ENCODE results near the gene NAGA. TPM values are rescaled to one million over a fixed set of nuclear protein-coding genes. Genes with fewer than 3 reads are reported as not detected.
"Not testable (repeated sequence)": the region's sequence is repeated elsewhere in the genome, so short reads cannot be mapped to it uniquely, and the experiment has no call there.

Gene NAGA
- total RNA-seq, 3 donors from 2014 or later (not counting 1 experiment from before 2014, with no cell fraction given) = 12.8 to 15.7 (median 14.2) TPM

- Histone ChIP-seq H3K9me3 (ENCODE audit: control insufficient read depth, insufficient read depth, low read length) (peaks cover 14% of the 10 kb centered on the region), H3K4me3 (ENCODE audit: low read length) (no peak overlapping the region), H3K27me3 (ENCODE audit: control insufficient read depth, insufficient read depth, low read length) (no peaks in the 10 kb centered on the region), H3K36me3 (ENCODE audit: control insufficient read depth, insufficient read depth, low read length) (no peaks in the 10 kb centered on the region), H3K4me1 (ENCODE audit: control insufficient read depth, insufficient read depth, low read length) (no peaks in the 10 kb centered on the region), H3K27ac (ENCODE audit: low read length) (no peak overlapping the region)
- H3K4me3 Mint-ChIP-seq = no peak overlapping the region
- no peaks in the 10 kb centered on the region for H3K27me3 Mint-ChIP-seq (ENCODE audit: low read depth in 2 of 2)
- H3K9me3 Mint-ChIP-seq = peaks cover 0 to 3% of the 10 kb centered on the region in 2 donors
- no peaks in the 10 kb centered on the region for H3K36me3 Mint-ChIP-seq
- H3K4me1 Mint-ChIP-seq = peaks cover 0 to 1% of the 10 kb centered on the region in 2 donors
- no peak overlapping the region for H3K27ac Mint-ChIP-seq
- intact Hi-C loops (cut with micrococcal nuclease) = no loop called here
- no peak for ATAC-seq
- no peak for DNase-seq
- WGBS (ENCODE audit: insufficient coverage) = 100% methylated on average over 3 of the region's 4 CpGs
- TF ChIP-seq CTCF (IDR thresholded peaks at IDR 0.05) = no peak
These were observed 41.2 kb upstream of the NAGA start for GRCh38 chr22:42111798-42112197.

- peaks cover 2 to 8% of the 10 kb centered on the region in 2 donors for H3K9me3 Mint-ChIP-seq
These were observed 38.2 kb upstream of the NAGA start for GRCh38 chr22:42108848-42109247.

GRCh38 chr22:42104332-42104860 is 33.8 kb upstream of the NAGA start:
- H3K4me1 Mint-ChIP-seq = peaks cover 6 to 11% of the 10 kb centered on the region in 2 donors
- H3K9me3 ChIP-seq (ENCODE audit: control insufficient read depth, insufficient read depth, low read length) = peaks cover 33% of the 10 kb centered on the region
- H3K4me1 ChIP-seq (ENCODE audit: control insufficient read depth, insufficient read depth, low read length); H3K27ac ChIP-seq (ENCODE audit: low read length); H3K27ac Mint-ChIP-seq; H3K9me3 Mint-ChIP-seq; H3K4me3 ChIP-seq (ENCODE audit: low read length); H3K4me3 Mint-ChIP-seq; H3K27me3 ChIP-seq (ENCODE audit: control insufficient read depth, insufficient read depth, low read length); DNase-seq; H3K27me3 Mint-ChIP-seq (ENCODE audit: low read depth in 2 of 2); H3K36me3 ChIP-seq (ENCODE audit: control insufficient read depth, insufficient read depth, low read length); intact Hi-C loops (cut with micrococcal nuclease); H3K36me3 Mint-ChIP-seq; ATAC-seq: not testable (repeated sequence)
- 93% methylated on average over 6 of the region's 6 CpGs for WGBS (ENCODE audit: insufficient coverage)

More at GRCh38 chr22:42108848-42109247, 38.2 kb upstream of the NAGA start:
- no peak for ATAC-seq
- Histone ChIP-seq H3K9me3 (ENCODE audit: control insufficient read depth, insufficient read depth, low read length) (peaks cover 11% of the 10 kb centered on the region), H3K4me1 (ENCODE audit: control insufficient read depth, insufficient read depth, low read length) (no peaks in the 10 kb centered on the region), H3K27ac (ENCODE audit: low read length) (no peak overlapping the region), H3K36me3 (ENCODE audit: control insufficient read depth, insufficient read depth, low read length) (no peaks in the 10 kb centered on the region), H3K4me3 (ENCODE audit: low read length) (no peak overlapping the region), H3K27me3 (ENCODE audit: control insufficient read depth, insufficient read depth, low read length) (no peaks in the 10 kb centered on the region)
- DNase-seq = no peak
- Mint-ChIP-seq H3K27me3 (ENCODE audit: low read depth in 2 of 2) (no peaks in the 10 kb centered on the region), H3K36me3 (no peaks in the 10 kb centered on the region), H3K27ac (no peak overlapping the region), H3K4me1 (peaks cover 6 to 11% of the 10 kb centered on the region in 2 donors), H3K4me3 (no peak overlapping the region)
- intact Hi-C loops (cut with micrococcal nuclease) = no loop called here
- WGBS (ENCODE audit: insufficient coverage) = 98% methylated on average over 18 of the region's 18 CpGs
- no peak for TF ChIP-seq CTCF (IDR thresholded peaks at IDR 0.05)

GRCh38 chr22:42101199-42101598 is 30.6 kb upstream of the NAGA start:
- no peaks in the 10 kb centered on the region for H3K27me3 Mint-ChIP-seq (ENCODE audit: low read depth in 2 of 2)
- Histone ChIP-seq H3K36me3 (ENCODE audit: control insufficient read depth, insufficient read depth, low read length) (no peaks in the 10 kb centered on the region), H3K27ac (ENCODE audit: low read length) (no peak overlapping the region), H3K4me1 (ENCODE audit: control insufficient read depth, insufficient read depth, low read length) (no peaks in the 10 kb centered on the region), H3K4me3 (ENCODE audit: low read length) (no peak overlapping the region), H3K27me3 (ENCODE audit: control insufficient read depth, insufficient read depth, low read length) (no peaks in the 10 kb centered on the region), H3K9me3 (ENCODE audit: control insufficient read depth, insufficient read depth, low read length) (peaks cover 33% of the 10 kb centered on the region)
- no peak overlapping the region for H3K27ac Mint-ChIP-seq
- no peak overlapping the region for H3K4me3 Mint-ChIP-seq
- no peak for TF ChIP-seq CTCF (IDR thresholded peaks at IDR 0.05)
- ATAC-seq (no peak), DNase-seq (no peak)
- H3K9me3 Mint-ChIP-seq = peaks cover 2 to 12% of the 10 kb centered on the region in 2 donors
- H3K4me1 Mint-ChIP-seq = peaks cover 4% of the 10 kb centered on the region in 2 donors
- peaks cover 9% of the 10 kb centered on the region for H3K36me3 Mint-ChIP-seq
- intact Hi-C loops (cut with micrococcal nuclease) = no loop called here
- WGBS (ENCODE audit: insufficient coverage) = 91% methylated on average over 3 of the region's 3 CpGs
